Measurements from ENCODE around the gene KCNIP3.

Gene KCNIP3

DNA sequence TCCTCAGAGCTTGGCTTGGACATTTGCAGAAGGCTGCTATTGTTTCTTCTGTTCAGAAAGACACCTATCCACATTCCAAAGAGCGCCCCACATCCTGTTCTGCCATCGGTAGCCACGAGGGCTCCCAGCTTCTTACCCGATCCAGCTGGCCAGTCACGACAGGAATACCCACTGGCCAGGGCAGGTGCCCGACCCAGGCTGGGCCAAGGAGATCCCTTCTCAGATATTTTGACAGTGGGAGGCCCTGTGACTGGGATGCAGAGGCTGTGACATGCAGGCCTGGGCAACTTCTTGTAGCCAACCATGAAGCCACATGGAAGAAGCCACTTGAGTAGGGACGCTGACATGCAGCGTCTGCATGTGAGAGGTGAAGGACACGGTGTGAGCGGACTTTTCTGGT, 34.5 kb downstream of the KCNIP3 start:
- Histone ChIP-seq H2BK120ac (ENCODE audit: low read depth, low read length) (no peak overlapping the region), H3K27me3 (ENCODE audit: insufficient read depth, low read length, poor library complexity) (no peaks in the 10 kb centered on the region), H2BK5ac (ENCODE audit: low read length) (no peak overlapping the region), H3K4me1 (ENCODE audit: control insufficient read depth, low read depth, low read length) (no peaks in the 10 kb centered on the region), H4K8ac (ENCODE audit: low read depth, low read length) (no peak overlapping the region), H3K56ac (ENCODE audit: low read length) (no peak overlapping the region), H3K4me2 (ENCODE audit: low read length) (no peak overlapping the region), H2AK5ac (ENCODE audit: low read length) (no peak overlapping the region), H3K23ac (ENCODE audit: low read length) (no peak overlapping the region), H3K4ac (ENCODE audit: low read depth, low read length) (no peak overlapping the region), H3K79me2 (ENCODE audit: control insufficient read depth, insufficient read depth, low read length) (no peaks in the 10 kb centered on the region), H4K5ac (ENCODE audit: low read length) (no peak overlapping the region), H3K79me1 (ENCODE audit: low read length) (no peaks in the 10 kb centered on the region), H3K36me3 (ENCODE audit: control insufficient read depth, insufficient read depth, low read length) (no peaks in the 10 kb centered on the region), H3K4me3 (ENCODE audit: low read length) (no peak overlapping the region), H2BK15ac (replicated peaks; ENCODE audit: low read depth) (no peak overlapping the region), H3K9ac (ENCODE audit: low read length) (no peak overlapping the region), H3K18ac (ENCODE audit: low read length) (no peak overlapping the region), H3K27ac (ENCODE audit: low read depth, low read length) (no peak overlapping the region)
- WGBS (ENCODE audit: extremely low coverage, insufficient coverage, low lambda C conversion rate): no CpG with 5 or more reads among the region's 10 CpGs
- DNase-seq: no peak

DNA sequence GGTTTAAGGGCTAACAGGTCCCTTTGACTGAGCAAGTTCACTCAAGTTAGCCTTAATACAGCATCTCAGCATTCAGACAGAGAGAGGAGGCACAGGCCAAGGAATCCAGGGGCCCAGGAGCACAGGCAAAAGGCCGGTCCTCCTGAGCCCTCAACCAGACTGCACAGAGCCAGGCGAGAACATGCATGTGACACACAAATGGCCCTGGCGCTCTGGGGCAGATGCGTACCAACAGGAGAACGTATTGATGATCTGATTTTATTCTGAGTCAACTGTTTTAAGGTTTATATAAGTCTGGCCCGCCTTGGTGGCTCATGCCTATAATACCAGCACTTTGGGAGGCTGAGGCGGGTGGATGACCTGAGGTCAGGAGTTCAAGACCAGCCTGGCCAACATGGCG, 34.9 kb downstream of the KCNIP3 start:
- Histone ChIP-seq H4K5ac (ENCODE audit: low read length) (no peak overlapping the region), H4K8ac (ENCODE audit: low read depth, low read length) (no peak overlapping the region), H3K36me3 (ENCODE audit: control insufficient read depth, insufficient read depth, low read length) (no peaks in the 10 kb centered on the region), H3K4me1 (ENCODE audit: control insufficient read depth, low read depth, low read length) (no peaks in the 10 kb centered on the region), H2BK5ac (ENCODE audit: low read length) (no peak overlapping the region), H3K4me3 (ENCODE audit: low read length) (no peak overlapping the region), H3K27ac (ENCODE audit: low read depth, low read length) (no peak overlapping the region), H3K4ac (ENCODE audit: low read depth, low read length) (no peak overlapping the region), H3K23ac (ENCODE audit: low read length) (no peak overlapping the region), H3K27me3 (ENCODE audit: insufficient read depth, low read length, poor library complexity) (no peaks in the 10 kb centered on the region), H2BK15ac (replicated peaks; ENCODE audit: low read depth) (no peak overlapping the region), H2AK5ac (ENCODE audit: low read length) (no peak overlapping the region), H3K18ac (ENCODE audit: low read length) (no peak overlapping the region), H3K79me2 (ENCODE audit: control insufficient read depth, insufficient read depth, low read length) (no peaks in the 10 kb centered on the region), H3K56ac (ENCODE audit: low read length) (no peak overlapping the region), H3K79me1 (ENCODE audit: low read length) (no peaks in the 10 kb centered on the region), H3K4me2 (ENCODE audit: low read length) (no peak overlapping the region), H3K9ac (ENCODE audit: low read length) (no peak overlapping the region), H2BK120ac (ENCODE audit: low read depth, low read length) (no peak overlapping the region)
- no CpG with 5 or more reads among the region's 8 CpGs for WGBS (ENCODE audit: extremely low coverage, insufficient coverage, low lambda C conversion rate)
- no peak for DNase-seq

DNA sequence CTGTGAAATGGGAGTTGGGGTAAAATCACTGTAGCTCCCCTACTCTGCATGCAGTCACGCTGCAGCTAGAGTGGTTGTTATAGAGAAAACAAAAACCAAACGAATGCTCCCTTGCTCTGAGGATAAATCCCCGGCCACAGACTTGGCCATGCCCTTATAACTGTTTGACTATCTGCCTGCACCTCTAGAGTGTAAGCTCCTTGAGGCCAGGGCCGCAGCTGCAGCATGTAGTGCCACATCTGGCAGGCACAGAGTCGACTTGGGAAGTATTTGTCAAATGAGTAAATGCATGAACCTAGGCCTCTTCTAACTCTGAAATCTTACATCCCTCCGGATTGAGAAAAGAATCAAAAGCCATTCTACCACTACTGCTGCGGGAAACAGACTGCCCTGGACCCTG, 35.9 kb downstream of the KCNIP3 start:
- no peak for DNase-seq
- no CpG with 5 or more reads among the region's 7 CpGs for WGBS (ENCODE audit: extremely low coverage, insufficient coverage, low lambda C conversion rate)
- Histone ChIP-seq H3K23ac (ENCODE audit: low read length) (no peak overlapping the region), H3K27ac (ENCODE audit: low read depth, low read length) (no peak overlapping the region), H3K27me3 (ENCODE audit: insufficient read depth, low read length, poor library complexity) (no peaks in the 10 kb centered on the region), H3K4me3 (ENCODE audit: low read length) (no peak overlapping the region), H4K5ac (ENCODE audit: low read length) (no peak overlapping the region), H3K79me2 (ENCODE audit: control insufficient read depth, insufficient read depth, low read length) (no peaks in the 10 kb centered on the region), H4K8ac (ENCODE audit: low read depth, low read length) (no peak overlapping the region), H3K4me1 (ENCODE audit: control insufficient read depth, low read depth, low read length) (no peaks in the 10 kb centered on the region), H3K9ac (ENCODE audit: low read length) (no peak overlapping the region), H2BK5ac (ENCODE audit: low read length) (no peak overlapping the region), H3K79me1 (ENCODE audit: low read length) (no peaks in the 10 kb centered on the region), H3K4me2 (ENCODE audit: low read length) (no peak overlapping the region), H3K4ac (ENCODE audit: low read depth, low read length) (no peak overlapping the region), H3K56ac (ENCODE audit: low read length) (no peak overlapping the region), H3K36me3 (ENCODE audit: control insufficient read depth, insufficient read depth, low read length) (no peaks in the 10 kb centered on the region), H3K18ac (ENCODE audit: low read length) (no peak overlapping the region), H2AK5ac (ENCODE audit: low read length) (no peak overlapping the region), H2BK120ac (ENCODE audit: low read depth, low read length) (no peak overlapping the region), H2BK15ac (replicated peaks; ENCODE audit: low read depth) (no peak overlapping the region)

DNA sequence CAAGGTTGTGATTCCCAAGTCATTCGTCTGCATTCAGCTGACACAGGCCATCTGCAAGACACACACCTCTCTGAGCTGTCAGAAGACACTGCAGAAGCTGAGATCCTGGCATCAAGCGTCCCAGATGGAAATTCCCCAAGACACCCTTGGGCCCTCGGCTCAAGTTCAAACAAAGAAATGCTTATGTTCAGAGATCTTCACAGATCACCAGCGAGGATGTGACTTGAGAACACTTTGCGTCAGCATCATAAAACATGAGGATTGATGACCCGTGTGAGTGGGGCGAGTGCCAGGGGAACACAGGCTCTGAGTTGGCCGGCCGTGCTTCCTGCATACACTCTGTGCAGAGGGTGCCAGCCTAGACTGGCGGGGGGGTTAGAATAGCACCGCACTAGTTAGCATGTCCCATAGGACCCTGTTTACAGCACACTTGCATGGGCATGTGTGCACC, 36.8 kb downstream of the KCNIP3 start:
- H4K5ac ChIP-seq (ENCODE audit: low read length): no peak overlapping the region
- H3K27me3 ChIP-seq (ENCODE audit: insufficient read depth, low read length, poor library complexity): no peaks in the 10 kb centered on the region
- H3K9ac ChIP-seq (ENCODE audit: low read length): no peak overlapping the region
- H4K8ac ChIP-seq (ENCODE audit: low read depth, low read length): no peak overlapping the region
- no peak overlapping the region for H3K4me2 ChIP-seq (ENCODE audit: low read length)
- H3K4ac ChIP-seq (ENCODE audit: low read depth, low read length): no peak overlapping the region
- H3K79me2 ChIP-seq (ENCODE audit: control insufficient read depth, insufficient read depth, low read length): no peaks in the 10 kb centered on the region
- no peak overlapping the region for H2BK5ac ChIP-seq (ENCODE audit: low read length)
- H3K4me1 ChIP-seq (ENCODE audit: control insufficient read depth, low read depth, low read length): no peaks in the 10 kb centered on the region
- H3K4me3 ChIP-seq (ENCODE audit: low read length): no peak overlapping the region
- H3K23ac ChIP-seq (ENCODE audit: low read length): no peak overlapping the region
- H3K18ac ChIP-seq (ENCODE audit: low read length): no peak overlapping the region
- no peak overlapping the region for H2BK15ac ChIP-seq (replicated peaks; ENCODE audit: low read depth)
- DNase-seq: no peak
- no CpG with 5 or more reads among the region's 11 CpGs for WGBS (ENCODE audit: extremely low coverage, insufficient coverage, low lambda C conversion rate)
- no peak overlapping the region for H3K56ac ChIP-seq (ENCODE audit: low read length)
- H3K27ac ChIP-seq (ENCODE audit: low read depth, low read length): no peak overlapping the region
- H2AK5ac ChIP-seq (ENCODE audit: low read length): no peak overlapping the region
- no peaks in the 10 kb centered on the region for H3K36me3 ChIP-seq (ENCODE audit: control insufficient read depth, insufficient read depth, low read length)
- no peak overlapping the region for H2BK120ac ChIP-seq (ENCODE audit: low read depth, low read length)
- no peaks in the 10 kb centered on the region for H3K79me1 ChIP-seq (ENCODE audit: low read length)

DNA sequence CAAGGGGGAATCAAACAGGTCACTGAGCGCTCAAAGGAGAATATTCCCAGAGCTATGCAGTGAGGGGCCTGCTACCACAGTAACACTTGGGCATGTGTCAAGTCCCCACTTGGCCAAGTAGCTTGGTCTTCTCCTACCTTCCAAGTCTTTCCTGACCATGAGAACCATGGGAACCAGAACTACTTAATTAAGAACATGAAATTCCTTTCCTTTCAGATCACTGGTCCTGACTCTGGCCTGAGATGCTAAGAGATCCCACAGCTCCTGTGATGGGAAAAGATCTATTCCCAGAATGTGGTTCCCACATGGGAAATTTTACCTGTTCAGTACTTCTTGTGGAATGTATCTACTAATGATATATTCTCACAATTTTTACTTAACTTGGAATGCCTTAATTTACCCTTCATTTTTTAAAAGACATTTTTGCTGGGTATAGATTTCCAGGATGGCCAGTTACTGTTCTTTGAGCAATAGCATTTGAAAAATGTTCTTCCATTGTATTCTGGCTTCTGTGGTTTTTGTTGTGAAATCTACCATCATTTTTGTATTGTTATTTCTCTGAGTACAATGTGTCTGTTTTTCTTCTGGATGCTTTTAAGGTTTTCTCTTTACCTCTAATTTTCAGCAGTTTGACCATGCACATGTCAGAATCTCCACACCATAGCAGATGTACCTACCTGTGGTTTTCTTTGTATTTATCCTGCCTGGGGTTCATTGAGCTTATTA, 37.9 kb downstream of the KCNIP3 start:
- no peak overlapping the region for H2AK5ac ChIP-seq (ENCODE audit: low read length)
- H3K27me3 ChIP-seq (ENCODE audit: insufficient read depth, low read length, poor library complexity): no peaks in the 10 kb centered on the region
- no peak for DNase-seq
- whole genome bisulfite sequencing (ENCODE audit: extremely low coverage, insufficient coverage, low lambda C conversion rate): no CpG with 5 or more reads among the region's 1 CpG
- no peak overlapping the region for H2BK120ac ChIP-seq (ENCODE audit: low read depth, low read length)
- no peak overlapping the region for H3K9ac ChIP-seq (ENCODE audit: low read length)
- H3K18ac ChIP-seq (ENCODE audit: low read length): no peak overlapping the region
- H2BK15ac ChIP-seq (replicated peaks; ENCODE audit: low read depth): no peak overlapping the region
- no peaks in the 10 kb centered on the region for H3K79me1 ChIP-seq (ENCODE audit: low read length)
- no peak overlapping the region for H3K23ac ChIP-seq (ENCODE audit: low read length)
- no peak overlapping the region for H3K56ac ChIP-seq (ENCODE audit: low read length)
- no peak overlapping the region for H4K5ac ChIP-seq (ENCODE audit: low read length)
- no peak overlapping the region for H3K4me3 ChIP-seq (ENCODE audit: low read length)
- H3K36me3 ChIP-seq (ENCODE audit: control insufficient read depth, insufficient read depth, low read length): no peaks in the 10 kb centered on the region
- H3K4me2 ChIP-seq (ENCODE audit: low read length): no peak overlapping the region
- no peak overlapping the region for H3K27ac ChIP-seq (ENCODE audit: low read depth, low read length)
- H3K4me1 ChIP-seq (ENCODE audit: control insufficient read depth, low read depth, low read length): no peaks in the 10 kb centered on the region
- no peak overlapping the region for H2BK5ac ChIP-seq (ENCODE audit: low read length)
- H4K8ac ChIP-seq (ENCODE audit: low read depth, low read length): no peak overlapping the region
- no peaks in the 10 kb centered on the region for H3K79me2 ChIP-seq (ENCODE audit: control insufficient read depth, insufficient read depth, low read length)
- no peak overlapping the region for H3K4ac ChIP-seq (ENCODE audit: low read depth, low read length)

DNA sequence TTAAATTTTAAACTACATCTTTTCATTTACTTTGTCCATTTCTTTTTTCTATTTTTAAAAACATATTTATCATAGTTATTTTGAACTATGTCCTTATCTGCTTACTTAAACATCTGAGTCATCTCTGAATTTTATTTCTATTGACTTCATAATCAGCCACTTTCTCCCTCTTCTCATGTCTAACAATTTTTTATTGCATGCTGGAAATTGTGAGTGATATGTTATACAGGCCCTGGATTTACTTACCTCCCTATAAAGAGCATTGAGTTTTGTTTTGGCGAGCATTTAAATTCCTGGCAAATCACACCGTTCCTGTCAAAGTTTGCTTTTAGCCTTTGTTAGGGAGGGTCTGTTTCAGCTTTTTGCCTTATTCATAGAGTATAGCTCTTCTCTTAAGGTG, 39.3 kb downstream of the KCNIP3 start:
- WGBS (ENCODE audit: extremely low coverage, insufficient coverage, low lambda C conversion rate): no CpG with 5 or more reads among the region's 2 CpGs
- H4K8ac ChIP-seq (ENCODE audit: low read depth, low read length): no peak overlapping the region
- H2BK15ac ChIP-seq (replicated peaks; ENCODE audit: low read depth): no peak overlapping the region
- no peak overlapping the region for H2AK5ac ChIP-seq (ENCODE audit: low read length)
- no peak overlapping the region for H3K4me3 ChIP-seq (ENCODE audit: low read length)
- H3K18ac ChIP-seq (ENCODE audit: low read length): no peak overlapping the region
- H3K4me2 ChIP-seq (ENCODE audit: low read length): no peak overlapping the region
- no peak for DNase-seq
- H3K23ac ChIP-seq (ENCODE audit: low read length): no peak overlapping the region
- H3K4me1 ChIP-seq (ENCODE audit: control insufficient read depth, low read depth, low read length): no peaks in the 10 kb centered on the region
- H3K36me3 ChIP-seq (ENCODE audit: control insufficient read depth, insufficient read depth, low read length): no peaks in the 10 kb centered on the region
- no peak overlapping the region for H2BK120ac ChIP-seq (ENCODE audit: low read depth, low read length)
- no peaks in the 10 kb centered on the region for H3K79me1 ChIP-seq (ENCODE audit: low read length)
- no peak overlapping the region for H2BK5ac ChIP-seq (ENCODE audit: low read length)
- H3K9ac ChIP-seq (ENCODE audit: low read length): no peak overlapping the region
- no peak overlapping the region for H3K27ac ChIP-seq (ENCODE audit: low read depth, low read length)
- H3K27me3 ChIP-seq (ENCODE audit: insufficient read depth, low read length, poor library complexity): no peaks in the 10 kb centered on the region
- H4K5ac ChIP-seq (ENCODE audit: low read length): no peak overlapping the region
- H3K79me2 ChIP-seq (ENCODE audit: control insufficient read depth, insufficient read depth, low read length): no peaks in the 10 kb centered on the region
- H3K4ac ChIP-seq (ENCODE audit: low read depth, low read length): no peak overlapping the region
- no peak overlapping the region for H3K56ac ChIP-seq (ENCODE audit: low read length)
